GM23338 (cell line): ENCODE data around the gene APOBEC3F.

Experiments used
- CTCF ChIP-seq, 2 experiments: fragments of 200-600 bp in 1 of 2; sonication (generic) in 1 of 2; conservative IDR thresholded peaks; 2 replicates each; pipeline versions ENCODE4 v1.5.1 to v1.6.1; 2016 to 2017; ENCODE audit warnings: antibody characterized with exemption in 2 of 2, low read depth in 2 of 2, mild to moderate bottlenecking in 2 of 2, moderate library complexity in 1 of 2
- ETS1 ChIP-seq: IDR thresholded peaks from 2 replicates; pipeline ENCODE4 v1.6.1; 2016; ENCODE audit warnings: antibody characterized with exemption
- EZH2 ChIP-seq: fragments of 200-600 bp; sonication (generic); IDR thresholded peaks from one replicate; pipeline ENCODE4 v1.8.0; 2017; ENCODE audit warnings: antibody characterized with exemption, mild to moderate bottlenecking, low read depth; ENCODE audit not compliant: unreplicated experiment
- EZH2phosphoT487 ChIP-seq: fragments of 200-600 bp; sonication (generic); IDR thresholded peaks from one replicate; pipeline ENCODE4 v1.8.1; 2018; ENCODE audit warnings: antibody characterized with exemption; ENCODE audit not compliant: unreplicated experiment
- JUNB ChIP-seq: IDR thresholded peaks from one replicate; pipeline ENCODE4 v1.6.1; 2016; ENCODE audit warnings: antibody characterized with exemption; ENCODE audit not compliant: unreplicated experiment
- POLR2AphosphoS5 ChIP-seq: IDR thresholded peaks from 2 replicates; pipeline ENCODE4 v1.6.1; 2016; ENCODE audit warnings: antibody characterized with exemption, low read depth
- REST ChIP-seq: IDR thresholded peaks from one replicate; pipeline ENCODE4 v1.6.1; 2018; ENCODE audit warnings: antibody characterized with exemption; ENCODE audit not compliant: unreplicated experiment
- STAT1 ChIP-seq: IDR thresholded peaks from one replicate; pipeline ENCODE4 v1.6.1; 2016; ENCODE audit warnings: antibody characterized with exemption; ENCODE audit not compliant: unreplicated experiment
- ZNF462 ChIP-seq: fragments of 250-450 bp; sonication (Bioruptor Pico); IDR thresholded peaks from 2 replicates; pipeline ENCODE4 v1.5.0; 2020; ENCODE audit warnings: mild to moderate bottlenecking, moderate library complexity

DNA sequence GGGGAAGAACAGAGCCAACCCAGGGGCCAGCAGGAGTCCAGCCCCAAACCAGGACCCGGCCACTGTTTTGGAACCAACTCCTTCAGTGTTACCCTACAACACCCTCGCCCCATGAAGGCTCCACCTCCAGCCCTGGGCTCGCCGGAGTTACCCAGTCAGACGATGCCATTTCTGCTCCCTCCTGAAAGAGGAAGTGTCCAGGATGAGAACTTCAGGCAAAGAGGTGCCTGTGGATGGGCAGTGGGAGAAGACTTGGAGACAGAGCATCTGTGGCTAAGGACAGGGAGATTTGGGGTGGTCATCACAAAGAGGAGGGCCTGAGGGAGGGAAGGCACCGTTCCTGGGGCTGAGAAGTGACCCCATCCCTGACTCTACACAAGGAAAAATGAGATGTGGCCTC, 44.6 kb upstream of the APOBEC3F start:
- no peak for TF ChIP-seq EZH2
- TF ChIP-seq CTCF (conservative IDR thresholded peaks at IDR 0.05; ENCODE audit: low read depth in 2 of 2): no peak
- TF ChIP-seq EZH2phosphoT487: no peak
- TF ChIP-seq POLR2AphosphoS5: no peak
- no peak for TF ChIP-seq REST
- TF ChIP-seq ZNF462: no peak
- no peak for TF ChIP-seq JUNB
- TF ChIP-seq STAT1: no peak
- TF ChIP-seq ETS1: no peak
